Cardiac muscle cell (in vitro differentiated cells and primary cell): ENCODE results near the gene GABBR2. TPM values are rescaled to one million over a fixed set of nuclear protein-coding genes. Genes with fewer than 3 reads are reported as not detected.

Source experiments
- DNase-seq, 2 donors: peaks; one replicate each; pipeline versions ENCODE4 v3.0.0 to v3.0.0-alpha.2; 2010 to 2017; ENCODE audit warnings: low read depth in 1 of 2, low spot score in 1 of 2
- H3K27ac ChIP-seq: fragments of 200-600 bp; sonication (generic); 2 replicates; pipeline ENCODE4 v1.5.1; 2016
- H3K27me3 ChIP-seq: fragments of 200-600 bp; sonication (generic); 2 replicates; pipeline ENCODE4 v1.6.0; 2016; ENCODE audit warnings: control low read depth
- H3K36me3 ChIP-seq: fragments of 200-600 bp; sonication (generic); 2 replicates; pipeline ENCODE4 v1.5.1; 2016; ENCODE audit warnings: control low read depth
- H3K4me1 ChIP-seq: fragments of 200-600 bp; sonication (generic); 2 replicates; pipeline ENCODE4 v1.8.1; 2017; ENCODE audit warnings: low read depth, mild to moderate bottlenecking, mixed run types
- H3K4me3 ChIP-seq: fragments of 200-600 bp; sonication (generic); 2 replicates; pipeline ENCODE4 v1.5.1; 2016; ENCODE audit warnings: mild to moderate bottlenecking
- H3K9me3 ChIP-seq: fragments of 200-600 bp; sonication (generic); 2 replicates; pipeline ENCODE4 v1.5.1; 2017; ENCODE audit warnings: low read depth, mild to moderate bottlenecking, control low read depth
- CTCF ChIP-seq: IDR thresholded peaks from 2 replicates; pipeline ENCODE4 v1.5.1; 2012; ENCODE audit warnings: low read depth, mild to moderate bottlenecking, low read length
- polyA plus RNA-seq: library from polyadenylated mRNA; unstranded; fragments of >200 nt; fragmentation: Nextera tagmentation; extraction: Ambion mirVana; gene quantifications from 2 replicates; pipeline ENCODE4 v1.2.1, GENCODE V29; 2016
- total RNA-seq: library from RNA; depleted of rRNA; stranded (reverse); fragments of >200 nt; gene quantifications from 2 replicates; pipeline ENCODE4 v1.2.3, GENCODE V29; 2016

The GABBR2 gene
- total and polyA plus RNA-seq, 2 experiments from 2014 or later = 0.06 TPM; not detected in 1

DNA sequence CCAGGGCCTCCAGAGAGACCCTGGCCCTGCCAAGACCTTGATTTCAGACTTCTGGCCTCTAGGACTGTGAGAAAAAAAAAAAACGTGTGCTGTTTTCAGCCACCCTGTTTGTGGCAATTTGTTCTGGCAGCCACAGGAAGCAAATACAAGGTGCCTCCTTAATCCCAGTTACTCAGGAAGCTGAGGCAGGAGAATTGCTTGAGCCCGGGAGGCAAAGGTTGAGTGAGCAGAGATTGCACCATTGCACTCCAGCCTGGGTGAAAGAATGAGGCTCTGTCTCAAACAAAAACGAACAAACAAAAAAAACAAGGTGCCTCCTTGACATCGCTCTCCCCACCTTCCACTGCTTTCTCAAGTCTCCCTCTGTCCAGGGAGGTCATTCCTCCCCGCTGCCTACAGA lies 98.0 kb downstream of the GABBR2 start:
- H3K4me3 ChIP-seq = no peak overlapping the region
- DNase-seq = no peak
- H3K27ac ChIP-seq = no peak overlapping the region
- no peaks in the 10 kb centered on the region for H3K36me3 ChIP-seq
- H3K4me1 ChIP-seq = no peaks in the 10 kb centered on the region
- TF ChIP-seq CTCF = no peak
- H3K27me3 ChIP-seq = no peaks in the 10 kb centered on the region
- no peaks in the 10 kb centered on the region for H3K9me3 ChIP-seq

DNA sequence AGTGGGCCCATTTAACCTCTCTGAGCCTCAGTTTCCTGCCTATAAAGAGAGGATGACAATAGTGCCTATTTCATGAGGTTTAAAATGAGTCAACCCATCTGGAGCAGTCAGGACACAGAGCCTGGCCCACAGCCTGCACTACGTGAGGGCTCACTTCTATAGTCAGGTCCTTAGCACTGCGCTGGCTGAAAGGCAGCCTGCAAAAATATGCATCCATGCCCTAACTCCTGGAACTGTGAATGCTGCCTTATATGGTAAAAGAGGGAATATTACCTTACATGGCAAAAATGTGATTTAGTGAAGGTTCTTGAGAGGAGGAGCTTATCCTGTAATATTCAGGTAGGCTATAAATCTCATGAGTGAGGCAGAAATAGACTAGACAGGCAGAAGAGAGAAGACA lies 98.5 kb downstream of the GABBR2 start:
- H3K27me3 ChIP-seq = no peaks in the 10 kb centered on the region
- no peak for TF ChIP-seq CTCF
- DNase-seq = peak in 1 of 2 donors; percentile 36
- no peak overlapping the region for H3K4me3 ChIP-seq
- H3K4me1 ChIP-seq = no peaks in the 10 kb centered on the region
- no peaks in the 10 kb centered on the region for H3K36me3 ChIP-seq
- no peaks in the 10 kb centered on the region for H3K9me3 ChIP-seq
- no peak overlapping the region for H3K27ac ChIP-seq

DNA sequence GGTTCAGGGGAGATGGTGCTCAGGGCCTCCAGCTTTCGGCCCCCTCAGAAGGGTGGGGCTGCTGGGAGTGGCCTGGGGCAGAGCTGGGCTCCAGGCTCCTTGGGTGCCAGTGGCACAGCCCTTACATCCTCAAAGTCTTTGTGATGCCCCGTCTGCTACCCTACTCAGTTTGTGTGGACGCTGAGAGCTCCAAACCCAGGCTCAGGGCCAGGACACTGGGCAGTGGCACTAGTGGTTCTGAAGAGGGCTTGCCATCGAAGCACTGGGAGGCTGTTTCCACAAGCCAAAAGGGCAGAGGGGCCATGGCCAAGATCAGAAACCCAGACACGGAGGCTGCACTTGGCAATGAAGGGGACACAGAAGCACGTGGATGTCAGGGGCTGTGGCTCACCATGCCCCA lies 99.1 kb downstream of the GABBR2 start:
- Histone ChIP-seq H3K27me3 (no peaks in the 10 kb centered on the region), H3K9me3 (no peaks in the 10 kb centered on the region), H3K27ac (no peak overlapping the region), H3K36me3 (no peaks in the 10 kb centered on the region), H3K4me3 (no peak overlapping the region), H3K4me1 (no peaks in the 10 kb centered on the region)
- no peak for DNase-seq
- TF ChIP-seq CTCF = no peak

- Histone ChIP-seq H3K36me3 (no peaks in the 10 kb centered on the region), H3K4me1 (no peaks in the 10 kb centered on the region), H3K9me3 (no peaks in the 10 kb centered on the region), H3K27me3 (no peaks in the 10 kb centered on the region), H3K4me3 (no peak overlapping the region), H3K27ac (no peak overlapping the region)
- no peak for TF ChIP-seq CTCF
- DNase-seq = peak in 1 of 2 donors; percentile 84
Measured at GRCh38 chr9:98607787-98608186, 100.9 kb downstream of the GABBR2 start.

DNA sequence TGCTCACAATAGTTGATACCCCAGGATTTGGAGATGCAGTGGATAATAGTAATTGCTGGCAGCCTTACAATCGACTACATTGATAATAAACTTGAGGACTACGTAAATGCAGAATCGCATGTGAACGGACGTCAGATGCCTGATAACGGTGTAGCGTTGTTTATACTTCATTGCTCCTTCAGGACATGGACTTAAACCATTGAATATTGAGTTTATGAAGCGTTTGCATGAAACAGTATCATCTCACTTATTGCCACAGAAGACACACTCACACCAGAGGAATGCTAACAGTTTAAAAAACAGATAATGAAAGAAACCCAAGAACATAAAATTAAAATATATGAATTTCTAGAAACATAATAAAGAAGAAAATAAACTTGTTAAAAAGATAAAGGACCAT lies 101.6 kb downstream of the GABBR2 start:
- Histone ChIP-seq H3K36me3 (no peaks in the 10 kb centered on the region), H3K27ac (no peak overlapping the region), H3K4me3 (no peak overlapping the region), H3K9me3 (no peaks in the 10 kb centered on the region), H3K27me3 (no peaks in the 10 kb centered on the region), H3K4me1 (no peaks in the 10 kb centered on the region)
- DNase-seq = peak in 1 of 2 donors; percentile 40
- TF ChIP-seq CTCF = no peak

- DNase-seq = no peak
- Histone ChIP-seq H3K4me3 (no peak overlapping the region), H3K27me3 (no peaks in the 10 kb centered on the region), H3K27ac (no peak overlapping the region), H3K4me1 (no peaks in the 10 kb centered on the region), H3K9me3 (no peaks in the 10 kb centered on the region), H3K36me3 (no peaks in the 10 kb centered on the region)
- no peak for TF ChIP-seq CTCF
Measured at GRCh38 chr9:98606730-98607129, 102.0 kb downstream of the GABBR2 start.
